ENCODE data around the gene OR7E24.
A peak's percentile ranks its signal among the peaks of the same experiment; 100 is the strongest.
"Not testable (repeated sequence)": the region's sequence is repeated elsewhere in the genome, so short reads cannot be mapped to it uniquely, and the experiment has no call there.

The OR7E24 gene

GRCh38 chr19:9250630-9251029 is at the start of gene OR7E24:
Gene OR7E24, plus strand, starts transcription at chr19:9250930. Its CDS starts 114 bp downstream, at chr19:9251044.
- no peak for DNase-seq (ENCODE audit: low read depth in 2 of 2)

- peak; percentile 42 to 51 for DNase-seq (ENCODE audit: low read depth in 2 of 2)
Observed at GRCh38 chr19:9205501-9206113, 45.1 kb upstream of the OR7E24 start.

GRCh38 chr19:9219489-9219888 is 31.2 kb upstream of the OR7E24 start, which contains the start of gene OR7D4:
Gene OR7D4, minus strand, starts transcription at chr19:9219589. Its CDS starts 4,752 bp downstream, at chr19:9214837.
- no peak for DNase-seq (ENCODE audit: low read depth in 2 of 2)

GRCh38 chr19:9251236-9251635 is 506 bp downstream of the OR7E24 start:
- DNase-seq (ENCODE audit: low read depth in 2 of 2) = no peak

GRCh38 chr19:9283485-9283884 is 32.8 kb downstream of the OR7E24 start:
- DNase-seq (ENCODE audit: low read depth in 2 of 2) = not testable (repeated sequence)

GRCh38 chr19:9289231-9289884 is 38.6 kb downstream of the OR7E24 start:
- no peak for DNase-seq (ENCODE audit: low read depth in 2 of 2)

GRCh38 chr19:9295411-9295849 is 44.7 kb downstream of the OR7E24 start:
- no peak for DNase-seq (ENCODE audit: low read depth in 2 of 2)

- no peak for DNase-seq (ENCODE audit: low read depth in 2 of 2)
Observed at GRCh38 chr19:9296336-9296735, 45.6 kb downstream of the OR7E24 start.

All from stimulated activated CD4-positive, alpha-beta T cell treated with anti-CD3 and anti-CD28 coated beads, Interleukin-4, amount 100 ng/mL, for 48 hours (primary cell).